Spleen (tissue), 7 donors: ENCODE results near the gene ARNT2.

Experiments
- CTCF ChIP-seq, 11 experiments: fragments of 200-600 bp in 7 of 11; fragments of 450-650 bp in 4 of 11; sonication (generic) in 4 of 11; IDR thresholded peaks in 8 of 11; conservative IDR thresholded peaks in 3 of 11; 1 replicate in 7 of 11; 2 replicates in 4 of 11; pipeline versions ENCODE4 v1.4.0 to v1.8.0; 2016 to 2021; ENCODE audit warnings: antibody characterized with exemption in 11 of 11, inconsistent platforms in 4 of 11, mild to moderate bottlenecking in 1 of 11
- POLR2A ChIP-seq, 3 donors: fragments of 450-650 bp; IDR thresholded peaks; one replicate each; pipeline ENCODE4 v1.5.1; 2017; ENCODE audit warnings: antibody characterized with exemption in 3 of 3, mild to moderate bottlenecking in 1 of 3
- POLR2AphosphoS5 ChIP-seq, 3 donors: sonication (generic); formaldehyde crosslinking; IDR thresholded peaks; one replicate each; pipeline ENCODE4 v1.5.1; 2017; ENCODE audit warnings: antibody characterized with exemption in 3 of 3
- donor health status: DM: no; HTN: no; CAD: no; lungs with moderate emphysema.
- donor health status: DM: no; HTN: no; CAD: no.
- donor health status: DM: no; HTN: no; CAD: no.

GRCh38 chr15:80436511-80437307, 32.5 kb downstream of the ARNT2 start:
- TF ChIP-seq POLR2A (IDR thresholded peaks at IDR 0.05) (no peak), CTCF (IDR thresholded peaks at IDR 0.05 in 8 of 11, conservative IDR thresholded peaks at IDR 0.05 in 3 of 11) (no peak), POLR2AphosphoS5 (IDR thresholded peaks at IDR 0.05) (no peak)
